HepG2 (cell line): Measurements from ENCODE around the gene SNX13. TPM values are rescaled to one million over a fixed set of nuclear protein-coding genes. Genes with fewer than 3 reads are reported as not detected.

Experiments used
- ATAC-seq: fragments of 200-7000 bp; cut with Tn5 transposase; 3 replicates; pipeline ENCODE4 v1.9.1; 2020; ENCODE audit warnings: mild to moderate bottlenecking, moderate library complexity
- BruUV-seq: library from RNA; stranded (reverse); fragments of 400-500 nt; replicated peaks from 2 replicates; lab custom pipeline; 2021; lab: Mats Ljungman, UMichigan
- CTCF ChIA-PET: fragments of 300-600 bp; formaldehyde crosslinking; extraction: SDS; loops from one replicate; lab custom pipeline; 2021; ENCODE audit warnings: low total read pairs, inconsistent platforms, low intra/inter-chr PET ratio; lab: Yijun Ruan, JAX
- POLR2A ChIA-PET: fragments of 350-600 bp; sonication (Branson Sonifier 250); formaldehyde crosslinking; loops from one replicate; lab custom pipeline; 2020; ENCODE audit warnings: antibody characterized with exemption, inconsistent platforms; lab: Yijun Ruan, JAX
- DNase-seq: peaks from one replicate; pipeline ENCODE4 v3.0.0-alpha.2; 2015; ENCODE audit warnings: low spot score
- FAIRE-seq: peaks from 3 replicates; lab custom pipeline; 2011; peaks lifted over from hg19 to GRCh38; lab: Jason Lieb, UNC
- H2AFZ ChIP-seq: one replicate; pipeline ENCODE4 v1.6.1; 2011; ENCODE audit warnings: low read length, inconsistent platforms
- H3K27ac ChIP-seq: fragments of 300-600 bp; 3 replicates; pipeline ENCODE4 v1.8.0; 2011; ENCODE audit warnings: mixed run types, mild to moderate bottlenecking, mixed read lengths, low read length, inconsistent platforms; ENCODE audit not compliant: insufficient read depth; ENCODE audit errors: extremely low read length
- H3K27me3 ChIP-seq, 2 experiments: fragments of 200-600 bp in 1 of 2; 2 replicates in 1 of 2; 3 replicates in 1 of 2; pipeline versions ENCODE4 v1.6.0 to v1.8.0; 2011; ENCODE audit warnings: low read length in 2 of 2, mild to moderate bottlenecking in 2 of 2, moderate library complexity in 2 of 2, inconsistent platforms in 1 of 2; ENCODE audit not compliant: insufficient read depth in 2 of 2, control insufficient read depth in 1 of 2
- H3K36me3 ChIP-seq, 2 experiments: fragments of 200-600 bp in 1 of 2; replicated peaks in 1 of 2; 2 replicates in 1 of 2; 3 replicates in 1 of 2; pipeline versions ENCODE4 v1.5.1 to v1.8.0; 2011; ENCODE audit warnings: low read length in 2 of 2, inconsistent platforms in 1 of 2; ENCODE audit not compliant: insufficient read depth in 2 of 2, control insufficient read depth in 1 of 2
- H3K4me1 ChIP-seq: 2 replicates; pipeline ENCODE4 v1.5.1; 2012; ENCODE audit warnings: low read length, inconsistent platforms; ENCODE audit not compliant: insufficient read depth
- H3K4me2 ChIP-seq: 2 replicates; pipeline ENCODE4 v1.6.0; 2011; ENCODE audit warnings: low read depth, low read length, inconsistent platforms
- H3K4me3 ChIP-seq, 3 experiments: fragments of 200-600 bp in 1 of 3; sonication (generic), shearing (Covaris generic) in 1 of 3; replicated peaks in 1 of 3; 2 replicates each; pipeline ENCODE4 v1.5.1; 2011 to 2016; ENCODE audit warnings: low read length in 3 of 3, inconsistent platforms in 2 of 3, low read depth in 2 of 3, mild to moderate bottlenecking in 2 of 3, control low read depth in 1 of 3, mixed read lengths in 1 of 3; ENCODE audit not compliant: insufficient read depth in 1 of 3
- H3K79me2 ChIP-seq: one replicate; pipeline ENCODE4 v1.6.1; 2011; ENCODE audit warnings: low read length, inconsistent platforms; ENCODE audit not compliant: insufficient read depth
- H3K9ac ChIP-seq: 2 replicates; pipeline ENCODE4 v1.6.0; 2011; ENCODE audit warnings: mild to moderate bottlenecking, low read depth, low read length, inconsistent platforms; ENCODE audit not compliant: insufficient read depth
- H3K9me3 ChIP-seq: 2 replicates; pipeline ENCODE4 v1.5.1; 2012; ENCODE audit warnings: mild to moderate bottlenecking, low read length
- H4K20me1 ChIP-seq: 2 replicates; pipeline ENCODE4 v1.6.0; 2011; ENCODE audit warnings: inconsistent platforms, mild to moderate bottlenecking, low read length, moderate library complexity; ENCODE audit not compliant: insufficient read depth
- CC2D1A ChIP-seq: sonication (generic); formaldehyde crosslinking; IDR thresholded peaks from 2 replicates; pipeline ENCODE4 v1.8.1; 2023; ENCODE audit warnings: mild to moderate bottlenecking, missing genetic modification reagents
- EEA1 ChIP-seq: sonication (generic); formaldehyde crosslinking; IDR thresholded peaks from 2 replicates; pipeline ENCODE4 v1.5.1; 2020; ENCODE audit warnings: mild to moderate bottlenecking, missing genetic modification reagents, borderline replicate concordance
- HIVEP1 ChIP-seq: sonication (generic); formaldehyde crosslinking; IDR thresholded peaks from 2 replicates; pipeline ENCODE4 v1.4.0; 2020; ENCODE audit warnings: mild to moderate bottlenecking, missing genetic modification reagents
- KLF12 ChIP-seq: sonication (generic); formaldehyde crosslinking; IDR thresholded peaks from 2 replicates; pipeline ENCODE4 v1.4.0; 2020; ENCODE audit warnings: missing genetic modification reagents, borderline replicate concordance
- TBX3 ChIP-seq: fragments of 450-650 bp; IDR thresholded peaks from 2 replicates; pipeline ENCODE4 v1.6.1; 2017; ENCODE audit warnings: antibody characterized with exemption, mild to moderate bottlenecking, inconsistent platforms, borderline replicate concordance
- ZFP62 ChIP-seq: sonication (generic); formaldehyde crosslinking; IDR thresholded peaks from 2 replicates; pipeline ENCODE4 v1.4.0; 2020; ENCODE audit warnings: missing genetic modification reagents
- ZFY ChIP-seq: sonication (generic); formaldehyde crosslinking; IDR thresholded peaks from 2 replicates; pipeline ENCODE4 v1.4.0; 2020; ENCODE audit warnings: missing genetic modification reagents
- ZNF343 ChIP-seq: sonication (generic); formaldehyde crosslinking; IDR thresholded peaks from 2 replicates; pipeline ENCODE4 v1.4.0; 2020; ENCODE audit warnings: mild to moderate bottlenecking, missing genetic modification reagents
- WGBS: methylation state at CpG from one replicate; pipeline ENCODE4 v1.1.6; 2017; ENCODE audit warnings: low lambda C conversion rate; 5-methylcytosine and 5-hydroxymethylcytosine counted together
- in situ Hi-C: cut with HindIII; loops from 2 replicates; pipeline ENCODE4 v1.10.0; 2017; ENCODE audit warnings: low pct_unique_long_range_greater_than_20kb; ENCODE audit not compliant: extremely low pct_ligation_motif_present
- intact Hi-C: fragments of 100-400 bp; cut with micrococcal nuclease; formaldehyde crosslinking; loops from one replicate; pipeline ENCODE4 v1.10.0; 2022; ENCODE audit not compliant: unreplicated experiment
- polyA plus RNA-seq, 8 experiments: library from polyadenylated mRNA; depleted of rRNA in 3 of 8; stranded (reverse) in 7 of 8; unstranded in 1 of 8; fragments of >200 nt; fragmentation: Illumina TruSeq in 4 of 8; extraction: Trizol in 4 of 8; gene quantifications; 2 replicates each; pipeline versions ENCODE4 v1.2.1 to v1.2.3, GENCODE V29; 2011 to 2016; ENCODE audit warnings: low read depth in 4 of 8, missing spikeins in 1 of 8, mixed read lengths in 1 of 8; ENCODE audit not compliant: insufficient read depth in 1 of 8
- total RNA-seq, 5 experiments: library from RNA; depleted of rRNA; stranded (reverse); fragments of >200 nt; fragmentation: Illumina TruSeq; extraction: Trizol; gene quantifications; 2 replicates each; pipeline ENCODE4 v1.2.3, GENCODE V29; 2016; ENCODE audit warnings: low read depth in 1 of 5
- TF ChIP-seq, protein P1 (sequence below): sonication (generic); formaldehyde crosslinking; IDR thresholded peaks from 2 replicates; pipeline ENCODE4 v1.4.0; 2020; ENCODE audit warnings: missing genetic modification reagents, mild to moderate bottlenecking, borderline replicate concordance
- TF ChIP-seq, protein P2 (sequence below), 2 experiments: sonication (generic) in 1 of 2; formaldehyde crosslinking in 1 of 2; IDR thresholded peaks; 2 replicates each; pipeline versions ENCODE4 v1.5.1 to v1.6.1; 2011 to 2020; ENCODE audit warnings: borderline replicate concordance in 1 of 2, low read depth in 1 of 2, low read length in 1 of 2, mild to moderate bottlenecking in 1 of 2, missing genetic modification reagents in 1 of 2, moderate library complexity in 1 of 2
- TF ChIP-seq, protein P3 (sequence below): sonication (generic); formaldehyde crosslinking; IDR thresholded peaks from 2 replicates; pipeline ENCODE4 v1.8.1; 2023; ENCODE audit warnings: mild to moderate bottlenecking, moderate library complexity, missing genetic modification reagents

SNX13 gene
- total and polyA plus RNA-seq, 2 of the 13 experiments (the other 11 are each of a cell fraction or from before 2014, with no cell fraction given) = 14.3 to 32.3 TPM

DNA sequence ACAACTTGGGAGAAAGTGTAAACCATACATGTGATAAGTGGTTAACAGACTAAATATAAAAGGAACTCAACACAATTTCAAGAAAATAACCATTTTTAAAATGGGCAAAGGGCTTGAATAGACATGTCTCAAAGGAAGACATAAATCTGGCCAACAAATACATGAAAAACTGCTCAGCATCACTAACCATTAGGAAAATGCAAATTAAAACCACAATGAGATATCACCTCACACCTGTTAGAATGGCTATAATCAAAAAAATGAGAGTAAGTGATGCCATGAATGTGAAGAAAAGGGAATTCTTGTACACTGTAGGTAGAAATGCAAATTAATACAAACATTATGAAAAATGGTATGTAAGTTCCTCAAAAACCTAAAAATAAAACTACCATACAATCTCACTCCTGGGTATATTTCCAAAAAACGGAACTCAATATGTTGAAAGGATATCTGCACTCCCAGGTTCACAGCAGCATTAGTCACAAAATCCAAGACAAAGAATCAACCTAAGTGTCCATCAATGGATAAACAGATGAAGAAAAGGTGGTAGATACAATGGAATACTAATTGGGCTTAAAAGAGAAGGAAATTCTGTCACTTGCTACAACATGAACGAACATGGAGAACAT is 5.6 kb downstream of the SNX13 start:
- no peak overlapping the region for H3K4me2 ChIP-seq
- no peak overlapping the region for H3K27ac ChIP-seq
- no peaks in the 10 kb centered on the region; a peak in 1 of 5 replicates for H3K27me3 ChIP-seq
- ATAC-seq = no peak
- no peak overlapping the region for H2AFZ ChIP-seq
- H3K36me3 ChIP-seq = peaks cover 0 to 4% of the 10 kb centered on the region in 2 experiments; a peak in 1 of 5 replicates
- TF ChIP-seq KLF12 (CRISPR knock-in tag) (no peak), ZFP62 (no peak)
- no peak for FAIRE-seq
- peaks cover 97% of the 10 kb centered on the region for H3K79me2 ChIP-seq
- no TSS peak for BruUV-seq
- WGBS = 98% methylated on average over 2 of the region's 2 CpGs
- intact Hi-C loops (no loop called here), in situ Hi-C loops (no loop called here)
- H3K4me3 ChIP-seq = no peak overlapping the region
- no peak overlapping the region for H3K9ac ChIP-seq
- DNase-seq = no peak
- no peaks in the 10 kb centered on the region for H3K9me3 ChIP-seq
- H3K4me1 ChIP-seq = peaks cover 37% of the 10 kb centered on the region
- ChIA-PET CTCF (interaction anchor here (0.8 kb wide), 1 partner anchor 165 kb away, joined by 3 read pairs; no protein-coding TSS in a partner anchor), POLR2A (no interaction called here)
- H4K20me1 ChIP-seq = peaks cover 4% of the 10 kb centered on the region

DNA sequence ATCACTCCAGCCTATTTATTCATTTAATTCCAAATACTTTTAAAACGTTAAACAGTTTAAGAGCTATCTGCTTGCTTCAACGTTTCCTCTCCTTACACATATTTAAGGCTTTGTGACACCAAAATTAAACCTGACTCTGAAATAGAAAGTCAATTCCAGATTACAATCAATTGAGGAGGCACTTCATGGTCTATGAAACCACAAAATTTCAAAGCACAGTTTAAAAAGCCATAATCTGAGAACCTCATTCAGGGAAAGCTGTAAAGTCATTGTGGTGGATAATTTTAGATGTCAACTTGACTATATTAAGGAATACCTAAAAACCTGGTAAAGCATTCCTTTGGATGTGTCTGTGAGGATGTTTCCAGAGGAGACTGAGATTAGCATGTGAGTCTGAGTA is 6.2 kb downstream of the SNX13 start:
- peaks cover 0 to 4% of the 10 kb centered on the region in 2 experiments; a peak in 1 of 5 replicates for H3K36me3 ChIP-seq
- intact Hi-C loops = no loop called here
- no peak overlapping the region for H3K4me3 ChIP-seq
- DNase-seq = no peak
- FAIRE-seq = no peak
- ChIA-PET POLR2A (no interaction called here), CTCF (no interaction called here)
- peaks cover 4% of the 10 kb centered on the region for H4K20me1 ChIP-seq
- H3K27ac ChIP-seq = no peak overlapping the region
- no peak overlapping the region for H3K4me2 ChIP-seq
- no peak overlapping the region for H3K9ac ChIP-seq
- no TSS peak for BruUV-seq
- no peaks in the 10 kb centered on the region for H3K9me3 ChIP-seq
- H3K79me2 ChIP-seq = peaks cover 97% of the 10 kb centered on the region
- in situ Hi-C loops = no loop called here
- H3K4me1 ChIP-seq = peaks cover 37% of the 10 kb centered on the region
- H3K27me3 ChIP-seq = no peaks in the 10 kb centered on the region
- 93% methylated on average over 2 of the region's 2 CpGs for WGBS
- no peak overlapping the region for H2AFZ ChIP-seq
- no peak for ATAC-seq
- TF ChIP-seq CC2D1A (CRISPR knock-in tag) = no peak
- TF ChIP-seq, protein P1, sequence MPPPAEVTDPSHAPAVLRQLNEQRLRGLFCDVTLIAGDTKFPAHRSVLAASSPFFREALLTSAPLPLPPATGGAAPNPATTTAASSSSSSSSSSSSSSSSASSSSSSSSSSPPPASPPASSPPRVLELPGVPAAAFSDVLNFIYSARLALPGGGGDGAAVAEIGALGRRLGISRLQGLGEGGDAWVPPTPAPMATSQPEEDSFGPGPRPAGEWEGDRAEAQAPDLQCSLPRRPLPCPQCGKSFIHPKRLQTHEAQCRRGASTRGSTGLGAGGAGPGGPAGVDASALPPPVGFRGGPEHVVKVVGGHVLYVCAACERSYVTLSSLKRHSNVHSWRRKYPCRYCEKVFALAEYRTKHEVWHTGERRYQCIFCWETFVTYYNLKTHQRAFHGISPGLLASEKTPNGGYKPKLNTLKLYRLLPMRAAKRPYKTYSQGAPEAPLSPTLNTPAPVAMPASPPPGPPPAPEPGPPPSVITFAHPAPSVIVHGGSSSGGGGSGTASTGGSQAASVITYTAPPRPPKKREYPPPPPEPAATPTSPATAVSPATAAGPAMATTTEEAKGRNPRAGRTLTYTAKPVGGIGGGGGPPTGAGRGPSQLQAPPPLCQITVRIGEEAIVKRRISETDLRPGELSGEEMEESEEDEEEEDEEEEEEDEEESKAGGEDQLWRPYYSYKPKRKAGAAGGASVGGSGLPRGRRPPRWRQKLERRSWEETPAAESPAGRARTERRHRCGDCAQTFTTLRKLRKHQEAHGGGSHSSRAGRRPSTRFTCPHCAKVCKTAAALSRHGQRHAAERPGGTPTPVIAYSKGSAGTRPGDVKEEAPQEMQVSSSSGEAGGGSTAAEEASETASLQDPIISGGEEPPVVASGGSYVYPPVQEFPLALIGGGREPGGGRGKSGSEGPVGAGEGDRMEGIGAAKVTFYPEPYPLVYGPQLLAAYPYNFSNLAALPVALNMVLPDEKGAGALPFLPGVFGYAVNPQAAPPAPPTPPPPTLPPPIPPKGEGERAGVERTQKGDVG (CRISPR knock-in tag) = no peak
- no peak for TF ChIP-seq HIVEP1 (CRISPR knock-in tag)
- TF ChIP-seq ZNF343 (CRISPR knock-in tag) = no peak
- TF ChIP-seq ZFY = no peak
- TF ChIP-seq, protein P2, sequence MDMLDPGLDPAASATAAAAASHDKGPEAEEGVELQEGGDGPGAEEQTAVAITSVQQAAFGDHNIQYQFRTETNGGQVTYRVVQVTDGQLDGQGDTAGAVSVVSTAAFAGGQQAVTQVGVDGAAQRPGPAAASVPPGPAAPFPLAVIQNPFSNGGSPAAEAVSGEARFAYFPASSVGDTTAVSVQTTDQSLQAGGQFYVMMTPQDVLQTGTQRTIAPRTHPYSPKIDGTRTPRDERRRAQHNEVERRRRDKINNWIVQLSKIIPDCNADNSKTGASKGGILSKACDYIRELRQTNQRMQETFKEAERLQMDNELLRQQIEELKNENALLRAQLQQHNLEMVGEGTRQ (IDR thresholded peaks at IDR 0.05; ENCODE audit: low read depth, low read length) = no peak
- TF ChIP-seq, protein P2 (CRISPR knock-in tag; IDR thresholded peaks at IDR 0.05; ENCODE audit: borderline replicate concordance) = no peak
- TF ChIP-seq EEA1 = no peak
- TF ChIP-seq, protein P3, sequence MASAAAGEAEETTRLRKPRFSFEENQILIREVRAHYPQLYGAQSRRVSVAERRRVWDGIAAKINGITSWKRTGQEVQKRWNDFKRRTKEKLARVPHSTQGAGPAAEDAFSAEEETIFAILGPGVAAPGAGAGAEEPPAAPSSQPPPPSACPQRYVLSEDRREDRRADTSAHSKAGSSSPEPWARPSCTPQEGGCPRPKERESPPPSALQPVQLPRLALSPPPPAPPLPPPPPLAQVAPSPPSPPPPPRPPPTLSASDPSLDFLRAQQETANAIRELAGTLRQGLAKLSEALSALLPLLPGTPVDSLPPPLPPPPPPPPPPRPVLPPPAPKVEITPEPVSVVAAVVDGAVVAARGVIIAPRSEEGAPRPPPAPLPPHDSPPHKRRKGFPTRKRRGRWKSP = no peak
- TF ChIP-seq TBX3 = no peak
